ENCODE data around the gene SORCS3. TPM values are rescaled to one million over a fixed set of nuclear protein-coding genes. Genes with fewer than 3 reads are reported as not detected.

The SORCS3 gene
- total RNA-seq, 2 donors from 2014 or later = 0.68 TPM; not detected in 1

- H3K4me1 Mint-ChIP-seq = no peaks in the 10 kb centered on the region
- no peak overlapping the region for H3K27ac Mint-ChIP-seq
- H3K27me3 ChIP-seq (ENCODE audit: control insufficient read depth, insufficient read depth, low read length, poor library complexity, severe bottlenecking) = no peaks in the 10 kb centered on the region
- no peak overlapping the region for H3K27ac ChIP-seq (ENCODE audit: low read depth, low read length)
- H3K4me3 Mint-ChIP-seq = no peak overlapping the region
- TF ChIP-seq CTCF (conservative IDR thresholded peaks at IDR 0.05) = no peak
- no peaks in the 10 kb centered on the region for H3K36me3 Mint-ChIP-seq (ENCODE audit: low read depth)
- no peaks in the 10 kb centered on the region for H3K36me3 ChIP-seq (ENCODE audit: control insufficient read depth, insufficient read depth, low read length)
- no peak for DNase-seq
- no peak overlapping the region for H3K9ac ChIP-seq (ENCODE audit: extremely low read depth, low read length, poor library complexity, severe bottlenecking)
- no peak overlapping the region for H3K4me3 ChIP-seq (ENCODE audit: low read length)
- H3K9me3 ChIP-seq (ENCODE audit: control insufficient read depth, low read length) = no peaks in the 10 kb centered on the region
- 94 to 100% methylated on average over 3 to 4 of the region's 4 CpGs for WGBS, 2 experiments (ENCODE audit: insufficient coverage in 1 of 2, insufficient read length in 1 of 2)
- H3K4me1 ChIP-seq (ENCODE audit: control insufficient read depth, insufficient read depth, low read length) = no peaks in the 10 kb centered on the region
- H3K9me3 Mint-ChIP-seq = no peaks in the 10 kb centered on the region
- peaks cover 9% of the 10 kb centered on the region for H3K27me3 Mint-ChIP-seq (ENCODE audit: insufficient read depth)
These were observed 24.1 kb downstream of the SORCS3 start for GRCh38 chr10:104665174-104665573.

GRCh38 chr10:104666106-104666505 is 25.0 kb downstream of the SORCS3 start:
- Histone ChIP-seq H3K36me3 (ENCODE audit: control insufficient read depth, insufficient read depth, low read length) (no peaks in the 10 kb centered on the region), H3K9ac (ENCODE audit: extremely low read depth, low read length, poor library complexity, severe bottlenecking) (no peak overlapping the region), H3K27me3 (ENCODE audit: control insufficient read depth, insufficient read depth, low read length, poor library complexity, severe bottlenecking) (no peaks in the 10 kb centered on the region), H3K9me3 (ENCODE audit: control insufficient read depth, low read length) (no peaks in the 10 kb centered on the region), H3K4me1 (ENCODE audit: control insufficient read depth, insufficient read depth, low read length) (no peaks in the 10 kb centered on the region), H3K27ac (ENCODE audit: low read depth, low read length) (no peak overlapping the region), H3K4me3 (ENCODE audit: low read length) (no peak overlapping the region)
- no peak overlapping the region for H3K4me3 Mint-ChIP-seq
- peaks cover 9% of the 10 kb centered on the region for H3K27me3 Mint-ChIP-seq (ENCODE audit: insufficient read depth)
- WGBS, 2 experiments (ENCODE audit: insufficient coverage in 1 of 2, insufficient read length in 1 of 2) = 89 to 95% methylated on average over 3 to 5 of the region's 5 CpGs
- TF ChIP-seq CTCF (conservative IDR thresholded peaks at IDR 0.05) = no peak
- DNase-seq = no peak
- no peaks in the 10 kb centered on the region for H3K36me3 Mint-ChIP-seq (ENCODE audit: low read depth)
- peaks cover 3% of the 10 kb centered on the region for H3K9me3 Mint-ChIP-seq
- no peaks in the 10 kb centered on the region for H3K4me1 Mint-ChIP-seq
- H3K27ac Mint-ChIP-seq = no peak overlapping the region

- Histone ChIP-seq H3K4me1 (ENCODE audit: control insufficient read depth, insufficient read depth, low read length) (no peaks in the 10 kb centered on the region), H3K27me3 (ENCODE audit: control insufficient read depth, insufficient read depth, low read length, poor library complexity, severe bottlenecking) (peaks cover 7% of the 10 kb centered on the region), H3K9ac (ENCODE audit: extremely low read depth, low read length, poor library complexity, severe bottlenecking) (no peak overlapping the region), H3K27ac (ENCODE audit: low read depth, low read length) (no peak overlapping the region), H3K9me3 (ENCODE audit: control insufficient read depth, low read length) (no peaks in the 10 kb centered on the region), H3K36me3 (ENCODE audit: control insufficient read depth, insufficient read depth, low read length) (no peaks in the 10 kb centered on the region), H3K4me3 (ENCODE audit: low read length) (no peak overlapping the region)
- H3K27ac Mint-ChIP-seq = no peak overlapping the region
- WGBS, 2 experiments (ENCODE audit: insufficient coverage in 1 of 2, insufficient read length in 1 of 2) = 100% methylated on average over 1 of the region's 1 CpG
- no peak for TF ChIP-seq CTCF (conservative IDR thresholded peaks at IDR 0.05)
- peaks cover 4% of the 10 kb centered on the region for H3K27me3 Mint-ChIP-seq (ENCODE audit: insufficient read depth)
- peaks cover 1% of the 10 kb centered on the region for H3K9me3 Mint-ChIP-seq
- H3K4me1 Mint-ChIP-seq = peaks cover 3% of the 10 kb centered on the region
- no peak overlapping the region for H3K4me3 Mint-ChIP-seq
- no peaks in the 10 kb centered on the region for H3K36me3 Mint-ChIP-seq (ENCODE audit: low read depth)
- no peak for DNase-seq
These were observed 35.8 kb downstream of the SORCS3 start for GRCh38 chr10:104676874-104677273.

Data from endodermal cell (in vitro differentiated cells).